Suprapubic skin (tissue), 4 donors: ENCODE data around the gene OR2A42.
"Not testable (repeated sequence)": the region's sequence is repeated elsewhere in the genome, so short reads cannot be mapped to it uniquely, and the experiment has no call there.

Experiments
- CTCF ChIP-seq, 2 donors: fragments of 200-600 bp in 1 of 2; fragments of 450-650 bp in 1 of 2; sonication (generic) in 1 of 2; IDR thresholded peaks; one replicate each; pipeline ENCODE4 v1.5.1; 2016 to 2019; ENCODE audit warnings: antibody characterized with exemption in 2 of 2, mild to moderate bottlenecking in 1 of 2, moderate library complexity in 1 of 2
- EP300 ChIP-seq: sonication (generic); formaldehyde crosslinking; IDR thresholded peaks from one replicate; pipeline ENCODE4 v1.6.1; 2017; ENCODE audit warnings: antibody characterized with exemption
- POLR2A ChIP-seq, 2 donors: fragments of 450-650 bp; IDR thresholded peaks; one replicate each; pipeline ENCODE4 v1.6.1; 2017; ENCODE audit warnings: antibody characterized with exemption in 2 of 2, mild to moderate bottlenecking in 2 of 2, moderate library complexity in 2 of 2
- POLR2AphosphoS5 ChIP-seq, 3 donors: sonication (generic); formaldehyde crosslinking; IDR thresholded peaks; one replicate each; pipeline ENCODE4 v1.6.1; 2017; ENCODE audit warnings: antibody characterized with exemption in 3 of 3

- TF ChIP-seq CTCF (IDR thresholded peaks at IDR 0.05); POLR2AphosphoS5 (IDR thresholded peaks at IDR 0.05); POLR2A (IDR thresholded peaks at IDR 0.05); EP300: not testable (repeated sequence)
These were observed 60.3 kb downstream of the OR2A42 start for GRCh38 chr7:144179165-144179479.
